Omental fat pad (tissue), 4 donors: Measurements from ENCODE around the gene UBAP2. TPM values are rescaled to one million over a fixed set of nuclear protein-coding genes. Genes with fewer than 3 reads are reported as not detected.

ENCODE experiments used
- ATAC-seq: fragments of 150-250 bp; one replicate; pipeline ENCODE4 v1.9.1; 2016; ENCODE audit warnings: mild to moderate bottlenecking, moderate library complexity; ENCODE audit not compliant: low FRiP score
- DNase-seq: peaks from one replicate; pipeline ENCODE4 v3.0.0-alpha.2; 2019; ENCODE audit warnings: low spot score
- total RNA-seq, 4 donors: library from RNA; depleted of rRNA; stranded (reverse); fragments of >200 nt; gene quantifications; one replicate each; pipeline ENCODE4 v1.1.0, GENCODE V29; 2016
- TF ChIP-seq, protein P1 (sequence below), 3 donors: fragments of 450-650 bp; IDR thresholded peaks; one replicate each; pipeline ENCODE4 v1.5.1; 2016 to 2017; ENCODE audit warnings: antibody characterized with exemption in 3 of 3, mild to moderate bottlenecking in 3 of 3, moderate library complexity in 2 of 3

The UBAP2 gene
- total RNA-seq, 4 donors from 2014 or later: 16.1 to 27.6 (median 20.9) TPM

DNA sequence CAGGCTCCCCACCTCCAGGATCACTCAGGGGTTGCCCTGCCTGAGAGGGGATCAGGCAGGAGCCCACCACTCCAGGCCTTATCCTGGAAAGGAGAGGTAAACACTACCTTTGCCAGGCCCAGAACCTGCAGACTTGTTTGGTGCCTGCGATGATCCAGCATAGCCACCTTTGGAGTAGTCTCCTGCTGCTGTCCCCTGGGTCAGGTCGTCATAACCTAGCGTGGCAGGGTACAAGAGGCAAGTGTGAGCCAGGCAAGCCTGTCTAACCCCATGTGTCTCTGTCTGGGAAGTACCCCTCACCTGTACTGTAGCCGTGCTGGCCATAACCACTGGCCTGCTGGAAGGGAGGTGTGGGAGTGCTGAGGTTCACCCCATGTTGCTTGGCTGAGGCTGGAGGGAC, 125.6 kb downstream of the UBAP2 start:
- no peak for ATAC-seq
- DNase-seq: no peak
- TF ChIP-seq, protein P1, sequence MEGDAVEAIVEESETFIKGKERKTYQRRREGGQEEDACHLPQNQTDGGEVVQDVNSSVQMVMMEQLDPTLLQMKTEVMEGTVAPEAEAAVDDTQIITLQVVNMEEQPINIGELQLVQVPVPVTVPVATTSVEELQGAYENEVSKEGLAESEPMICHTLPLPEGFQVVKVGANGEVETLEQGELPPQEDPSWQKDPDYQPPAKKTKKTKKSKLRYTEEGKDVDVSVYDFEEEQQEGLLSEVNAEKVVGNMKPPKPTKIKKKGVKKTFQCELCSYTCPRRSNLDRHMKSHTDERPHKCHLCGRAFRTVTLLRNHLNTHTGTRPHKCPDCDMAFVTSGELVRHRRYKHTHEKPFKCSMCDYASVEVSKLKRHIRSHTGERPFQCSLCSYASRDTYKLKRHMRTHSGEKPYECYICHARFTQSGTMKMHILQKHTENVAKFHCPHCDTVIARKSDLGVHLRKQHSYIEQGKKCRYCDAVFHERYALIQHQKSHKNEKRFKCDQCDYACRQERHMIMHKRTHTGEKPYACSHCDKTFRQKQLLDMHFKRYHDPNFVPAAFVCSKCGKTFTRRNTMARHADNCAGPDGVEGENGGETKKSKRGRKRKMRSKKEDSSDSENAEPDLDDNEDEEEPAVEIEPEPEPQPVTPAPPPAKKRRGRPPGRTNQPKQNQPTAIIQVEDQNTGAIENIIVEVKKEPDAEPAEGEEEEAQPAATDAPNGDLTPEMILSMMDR (IDR thresholded peaks at IDR 0.05): no peak

DNA sequence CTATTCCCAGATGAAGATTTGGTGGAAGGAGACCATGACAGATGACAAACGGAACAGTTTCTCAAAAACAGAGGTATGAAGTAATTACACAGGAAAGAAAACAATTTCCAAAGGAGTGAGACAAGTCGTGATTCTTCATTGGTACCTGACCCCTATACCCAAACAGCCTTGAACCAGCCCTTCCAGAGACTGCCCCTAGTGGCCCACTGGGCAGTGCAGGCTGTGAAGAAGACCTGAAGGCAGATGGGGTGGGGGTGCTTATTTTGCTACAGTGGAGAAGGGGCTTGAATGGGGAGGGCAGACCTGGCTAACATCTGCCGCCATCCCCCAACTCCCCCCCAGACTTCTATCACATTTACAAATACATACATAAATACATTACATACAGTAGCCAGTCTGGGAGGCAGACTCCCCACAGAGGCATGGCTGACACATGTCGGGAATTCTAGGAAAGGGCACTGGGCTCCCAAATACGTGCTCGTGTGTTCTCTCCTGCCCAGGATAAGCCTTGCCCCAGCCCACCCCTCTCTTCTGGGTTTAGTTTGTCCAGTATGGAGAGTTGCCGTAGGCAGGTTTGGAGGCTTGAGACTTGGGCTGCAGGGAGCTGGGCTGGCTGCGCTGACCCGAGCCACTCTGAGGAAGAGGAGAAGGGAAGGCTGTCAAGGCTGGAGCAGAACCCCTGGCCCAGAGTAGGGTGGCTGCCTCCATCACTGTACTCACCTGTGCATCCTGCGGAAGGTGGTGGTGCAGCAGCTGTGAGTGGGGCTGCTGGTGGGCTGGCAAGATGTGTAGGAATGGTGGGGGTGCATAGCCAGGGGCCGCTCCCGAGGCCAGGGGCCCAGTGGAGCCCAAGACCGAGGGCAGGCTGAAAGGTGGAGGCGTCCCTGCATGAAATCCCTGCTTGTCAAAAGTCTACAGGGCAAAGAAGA, 126.5 kb downstream of the UBAP2 start:
- ATAC-seq (no peak), DNase-seq (no peak)
- TF ChIP-seq, protein P1 (IDR thresholded peaks at IDR 0.05): no peak

DNA sequence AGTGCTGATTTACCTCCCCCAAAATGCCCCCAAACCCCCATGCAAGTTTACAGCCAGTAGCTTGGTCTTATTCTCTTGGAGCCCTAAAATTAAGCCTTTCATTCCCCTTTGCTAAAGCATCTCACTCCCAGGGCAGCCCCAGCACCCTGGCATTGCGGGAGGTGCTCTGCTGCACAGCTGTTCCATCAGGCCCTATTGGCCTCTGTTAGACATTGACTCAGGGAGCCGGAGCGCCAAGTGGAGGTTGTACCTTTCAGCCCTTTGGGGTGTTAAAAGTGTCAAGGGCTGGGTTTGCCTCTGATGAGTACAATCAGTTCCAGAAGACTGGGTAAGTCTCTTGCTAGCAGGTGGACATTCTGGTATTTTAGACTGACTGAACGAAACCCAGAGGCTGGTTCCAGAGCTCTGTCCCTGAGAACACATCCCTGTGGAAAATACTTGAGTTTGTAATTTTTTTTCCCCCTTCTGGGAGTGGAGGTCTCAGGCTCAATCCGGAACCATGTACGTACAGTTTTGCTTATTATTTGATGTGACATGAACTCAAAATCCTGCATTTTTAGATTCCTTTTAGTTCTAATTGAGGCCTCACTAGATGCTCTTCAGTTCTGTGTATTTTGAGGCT, 129.3 kb downstream of the UBAP2 start:
- DNase-seq (no peak), ATAC-seq (no peak)
- TF ChIP-seq, protein P1 (IDR thresholded peaks at IDR 0.05): no peak

DNA sequence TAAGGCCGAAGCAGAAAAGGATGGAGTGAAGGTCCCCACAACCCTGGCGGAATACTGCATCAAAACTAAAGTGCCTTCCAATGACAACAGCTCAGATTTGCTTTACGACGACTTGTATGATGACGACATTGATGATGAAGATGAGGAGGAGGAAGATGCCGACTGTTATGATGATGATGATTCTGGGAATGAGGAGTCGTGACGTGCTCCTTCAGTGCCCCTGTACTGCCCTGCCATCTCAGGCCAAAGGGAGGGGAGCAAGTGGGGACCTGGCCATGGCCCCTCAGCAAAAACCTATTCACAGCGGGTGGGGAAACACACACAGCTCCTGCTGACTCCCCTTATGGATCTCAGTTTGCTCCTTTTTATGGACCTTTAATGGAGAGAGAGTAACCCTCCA, 131.7 kb downstream of the UBAP2 start:
- TF ChIP-seq, protein P1 (IDR thresholded peaks at IDR 0.05): no peak
- no peak for ATAC-seq
- no peak for DNase-seq

DNA sequence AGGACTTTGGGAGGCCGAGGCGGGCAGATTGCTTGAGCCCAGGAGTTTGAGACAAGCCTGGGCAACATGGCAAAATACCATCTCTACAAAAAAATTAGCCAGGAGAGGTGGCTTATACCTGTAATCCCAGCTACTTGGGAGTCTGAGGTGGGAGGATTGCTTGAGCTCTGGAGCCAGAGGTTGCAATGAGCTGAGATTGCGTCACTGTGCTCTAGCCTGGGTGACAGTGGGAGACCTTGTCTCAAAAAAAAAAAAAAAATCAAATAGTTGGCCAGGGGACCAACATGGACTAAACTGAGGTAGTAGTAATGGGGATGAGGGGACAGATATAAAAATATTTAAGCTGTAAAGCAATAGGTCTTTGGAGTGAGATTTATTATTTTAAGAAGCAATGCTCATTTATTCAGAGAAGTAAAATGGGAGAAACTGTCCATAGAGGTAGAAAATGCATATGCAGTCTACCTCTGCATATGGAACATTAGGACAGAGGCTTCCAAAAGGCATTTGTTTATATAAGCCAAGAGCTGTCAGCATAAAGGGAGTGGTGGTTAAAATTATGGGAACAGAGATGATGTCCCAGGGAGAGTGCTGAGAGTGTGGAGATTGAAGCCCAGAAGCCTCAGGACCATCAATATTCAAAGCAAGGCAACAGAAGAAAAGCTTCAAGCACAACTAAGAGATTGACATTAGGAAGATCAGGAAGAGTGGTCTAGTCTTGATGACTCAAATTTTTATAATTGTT, 133.6 kb downstream of the UBAP2 start:
- DNase-seq: no peak
- ATAC-seq: no peak
- TF ChIP-seq, protein P1 (IDR thresholded peaks at IDR 0.05): no peak

DNA sequence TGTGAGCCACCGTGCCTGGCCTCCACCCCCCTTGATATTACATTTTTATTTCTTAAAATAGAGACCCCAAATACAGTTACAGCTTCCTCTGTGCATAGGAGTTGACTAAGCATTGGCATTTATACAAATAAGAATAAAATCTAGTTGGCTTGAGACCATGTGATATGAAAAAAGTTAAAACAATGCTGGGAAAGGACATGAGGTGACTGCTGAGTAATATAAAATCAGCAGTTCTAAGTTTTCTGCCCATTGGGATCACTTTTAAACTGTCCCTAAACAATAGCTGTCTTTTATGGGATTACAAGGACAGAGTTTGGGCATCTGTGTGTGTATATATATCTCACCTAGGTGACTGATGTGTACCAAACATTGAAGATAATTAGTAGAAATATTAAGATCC, 135.1 kb downstream of the UBAP2 start:
- ATAC-seq: no peak
- TF ChIP-seq, protein P1 (IDR thresholded peaks at IDR 0.05): no peak
- no peak for DNase-seq
